GM19193 (cell line): ENCODE results near the gene NAGK.

Source experiments
- POLR2A ChIP-seq: IDR thresholded peaks from 4 replicates; pipeline ENCODE4 v1.6.1; 2011; ENCODE audit not compliant: insufficient read depth, insufficient read length; ENCODE audit errors: extremely low read depth

Gene NAGK

DNA sequence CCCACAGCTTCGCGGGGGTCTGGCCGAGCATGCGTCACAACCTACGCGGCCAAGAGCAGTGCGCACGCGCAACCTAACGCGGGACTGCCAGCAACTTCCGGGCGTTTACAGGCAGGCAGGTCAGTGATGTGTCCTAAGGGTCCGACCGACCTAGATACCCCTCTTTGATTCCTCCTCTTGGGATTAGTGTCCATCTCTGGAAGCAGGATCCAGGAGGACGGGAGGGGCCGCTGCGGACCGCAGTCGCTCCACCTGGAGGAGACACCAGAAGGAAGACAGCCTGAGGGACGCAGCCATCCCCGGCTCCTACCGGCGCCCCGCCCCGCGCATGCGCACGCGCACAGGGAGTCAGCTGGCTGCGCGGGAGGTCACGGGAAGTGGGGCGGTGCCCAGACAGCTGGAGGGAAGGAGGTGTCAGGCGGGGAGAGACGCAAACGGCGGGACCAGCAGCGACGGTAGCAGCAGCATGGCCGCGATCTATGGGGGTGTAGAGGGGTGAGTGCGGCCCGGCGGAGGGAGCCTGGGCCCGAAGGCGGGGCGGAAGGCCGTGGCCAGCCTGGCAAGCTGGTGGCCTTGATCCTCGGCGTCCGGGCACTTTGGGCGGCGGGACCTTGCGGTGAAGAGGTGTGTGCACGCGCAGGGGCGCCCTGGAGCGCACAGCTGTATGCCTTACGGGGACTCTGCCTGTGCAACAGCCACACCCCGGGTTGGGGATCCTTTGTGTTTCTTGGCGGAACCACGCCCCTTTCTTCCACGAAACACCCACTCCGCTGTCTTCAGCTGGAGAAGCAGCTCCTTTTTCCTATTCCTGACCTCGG lies at the start of gene NAGK:
Gene NAGK (plus strand): TSS at position 431 of the 818 bp plus-strand sequence. CDS start 36 bp downstream, at position 467.
- peak; percentile 99 for TF ChIP-seq POLR2A

DNA sequence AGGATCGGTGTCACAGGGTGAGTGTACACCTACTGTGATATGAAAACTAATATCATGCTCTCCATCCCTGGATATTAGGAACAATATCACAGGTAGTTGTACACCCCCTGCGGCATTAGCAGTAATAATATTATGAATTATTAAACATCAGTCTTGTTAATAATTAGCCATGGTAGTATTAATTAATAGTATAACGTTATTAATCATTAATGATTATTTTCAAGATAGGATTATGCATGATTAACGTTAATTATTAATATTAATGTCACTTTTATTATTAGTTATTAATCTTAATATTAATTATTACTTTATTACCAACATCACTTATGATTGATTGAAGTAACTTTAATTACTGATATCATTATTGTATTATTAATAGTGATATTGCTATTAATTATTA lies 26.2 kb upstream of the NAGK start:
- no peak for TF ChIP-seq POLR2A

DNA sequence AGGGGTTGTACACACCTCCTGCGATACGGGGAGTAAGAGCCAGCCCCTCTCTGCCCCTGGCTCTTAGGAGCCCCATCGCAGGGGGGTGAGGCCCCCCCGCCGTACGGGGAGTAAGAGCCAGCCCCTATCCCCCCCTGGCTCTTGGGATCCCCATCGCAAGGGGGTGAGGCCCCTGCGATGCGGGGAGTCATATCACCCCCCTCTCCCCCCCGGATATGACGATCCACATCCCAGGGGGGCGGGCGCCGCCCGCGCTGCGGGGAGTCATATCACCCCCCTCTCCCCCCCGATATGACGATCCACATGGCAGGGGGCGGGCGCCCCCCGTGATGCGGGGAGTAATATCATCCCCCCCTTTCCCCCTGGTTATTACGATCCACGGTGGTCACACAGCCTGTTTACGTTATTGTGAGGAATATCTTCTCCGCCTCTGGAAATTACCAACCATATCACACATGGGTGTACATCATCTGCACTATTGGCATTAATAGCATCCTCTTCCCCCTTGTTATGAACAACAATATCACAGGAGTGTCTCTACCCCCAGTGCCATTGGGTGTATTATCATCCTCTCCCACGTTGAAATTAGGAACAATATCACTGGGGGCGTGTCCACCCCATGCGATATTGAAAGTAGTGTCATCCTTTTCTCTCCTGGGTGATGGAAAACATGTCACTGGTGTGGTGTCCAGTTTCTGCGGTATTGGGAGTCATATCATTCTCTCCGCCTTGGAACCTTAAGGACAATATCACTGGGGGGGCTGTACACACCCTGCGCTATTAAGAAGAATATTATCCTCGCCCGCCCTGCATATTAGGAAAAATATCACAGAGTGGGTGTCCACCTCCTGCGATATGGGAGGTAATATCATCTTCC lies 24.7 kb upstream of the NAGK start:
- TF ChIP-seq POLR2A, result no peak

DNA sequence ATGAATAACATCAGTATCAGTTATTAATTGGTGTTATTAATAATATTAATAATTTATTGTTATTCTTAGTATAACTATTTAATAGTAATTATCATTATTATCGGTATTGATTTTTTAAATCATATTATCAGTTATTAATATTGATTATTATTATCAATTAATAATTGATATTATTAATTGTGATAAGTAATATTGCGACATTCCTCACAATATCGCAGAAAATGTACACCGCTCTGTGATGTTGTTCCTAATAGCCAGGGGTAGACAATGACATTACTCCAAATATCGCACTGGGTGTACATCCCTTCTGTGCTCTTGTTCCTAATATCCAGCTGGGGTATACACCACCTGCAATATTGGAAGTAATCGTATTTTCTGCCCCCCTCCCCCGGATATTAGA lies 23.3 kb upstream of the NAGK start:
- no peak for TF ChIP-seq POLR2A

DNA sequence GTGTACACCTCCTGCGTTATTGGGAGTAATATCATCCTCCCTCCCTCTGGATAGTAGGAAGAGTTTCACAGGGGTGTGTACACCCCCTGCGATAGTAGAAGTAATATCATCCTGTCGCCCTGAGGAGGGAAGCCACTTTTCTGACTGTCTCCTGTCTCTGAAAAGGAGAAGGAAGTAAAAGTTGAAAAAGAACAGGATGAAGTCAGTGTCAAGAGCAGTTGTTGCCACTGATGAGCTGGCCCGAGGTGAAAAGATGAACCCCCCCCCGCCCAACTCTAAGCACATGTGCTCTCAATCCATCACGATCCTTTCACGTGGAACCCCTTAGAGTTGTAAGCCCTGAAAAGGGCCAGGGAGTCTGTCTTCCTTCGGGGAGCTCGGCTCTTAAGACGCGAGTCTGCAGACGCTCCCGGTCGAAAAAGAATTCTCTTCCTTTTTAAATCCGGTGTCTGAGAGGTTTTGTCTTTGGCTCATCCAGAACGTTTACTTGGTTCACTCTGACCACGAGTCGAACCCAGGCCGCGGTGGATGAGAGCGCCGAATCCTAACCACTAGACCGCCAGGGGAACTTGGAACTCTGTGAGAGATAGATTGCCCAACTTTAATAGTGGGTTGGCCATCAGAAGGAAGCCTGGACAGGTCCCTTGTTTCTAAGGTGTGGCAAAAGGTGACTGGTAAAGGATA lies 22.4 kb upstream of the NAGK start:
- no peak for TF ChIP-seq POLR2A

DNA sequence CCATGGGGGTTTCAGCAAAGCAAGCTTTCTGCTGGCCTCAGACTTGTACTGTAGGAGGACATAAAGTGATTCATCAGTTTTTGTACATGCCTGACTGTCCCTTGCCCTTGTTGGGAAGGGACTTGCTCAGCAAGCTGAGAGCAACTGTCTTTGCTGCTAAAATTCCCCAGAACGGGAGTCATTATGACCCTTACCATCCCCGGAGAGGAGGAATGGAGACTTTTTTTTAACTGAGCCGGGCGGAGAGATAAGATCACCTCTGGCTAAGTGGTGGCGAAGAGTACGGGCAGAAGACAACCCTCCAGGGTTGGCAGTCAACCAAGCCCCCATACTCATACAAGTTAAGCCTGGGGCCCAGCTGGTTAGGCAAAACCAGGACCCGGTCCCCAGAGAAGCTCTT lies 20.4 kb upstream of the NAGK start:
- TF ChIP-seq POLR2A, result no peak

DNA sequence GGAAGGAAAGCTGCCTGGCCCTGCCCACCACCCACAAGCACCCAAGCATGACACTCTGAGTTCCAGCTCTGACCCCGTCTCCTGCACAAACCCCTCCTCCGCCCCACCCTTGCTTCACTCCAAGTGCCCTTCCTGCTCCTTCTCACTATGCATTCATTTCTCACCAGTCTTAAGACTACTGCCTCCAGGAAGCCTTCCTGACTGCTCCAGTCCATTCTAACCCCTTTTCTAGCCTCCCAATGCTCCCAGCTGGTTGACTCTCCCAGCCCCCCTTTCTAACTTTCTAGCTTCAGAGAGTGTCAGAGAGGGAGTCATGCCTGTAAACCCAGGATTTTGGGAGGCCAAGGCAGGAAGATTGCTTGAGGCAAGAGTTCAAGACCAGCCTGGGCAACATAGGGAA lies 8.2 kb upstream of the NAGK start:
- TF ChIP-seq POLR2A, result no peak

DNA sequence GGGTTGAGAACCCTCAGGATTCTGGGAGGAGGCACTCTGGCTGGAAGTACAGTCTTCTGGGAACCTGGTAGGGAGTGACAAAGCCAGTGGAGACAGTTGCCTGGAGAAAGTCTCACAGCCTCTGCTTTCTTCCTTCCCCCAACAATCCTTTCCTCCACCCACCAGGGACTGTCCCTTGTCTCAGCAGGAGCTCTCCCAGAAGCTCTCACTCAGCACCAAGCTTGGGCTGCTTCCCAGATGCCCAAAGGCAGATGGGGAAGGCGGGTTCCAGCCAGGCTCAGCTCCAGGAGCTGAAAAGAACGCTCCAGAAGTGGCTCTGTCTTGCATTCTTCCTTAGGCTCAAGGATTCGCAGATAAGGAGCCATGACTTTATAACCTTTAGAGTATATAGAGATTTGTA lies 7.6 kb upstream of the NAGK start:
- no peak for TF ChIP-seq POLR2A

DNA sequence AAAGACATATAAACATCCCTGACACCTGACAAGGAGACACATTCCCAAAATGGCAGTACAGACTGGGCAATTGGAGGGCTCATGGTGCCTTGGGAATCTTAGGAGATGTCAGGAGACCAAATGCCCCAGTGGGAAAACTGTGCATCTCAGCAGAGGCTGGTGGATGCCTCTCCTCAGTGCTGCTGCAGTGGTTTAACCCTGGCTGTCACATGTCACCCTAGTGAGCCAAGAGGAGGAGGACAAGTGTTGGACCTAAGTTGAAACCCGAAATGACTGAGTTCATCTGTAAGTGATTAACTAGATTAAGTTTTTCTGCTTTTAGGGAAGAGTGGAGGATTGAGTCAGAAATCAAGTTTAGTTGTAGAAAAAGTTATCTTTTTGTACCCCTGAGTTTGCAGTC lies 5.2 kb upstream of the NAGK start:
- TF ChIP-seq POLR2A, result peak; percentile 33

DNA sequence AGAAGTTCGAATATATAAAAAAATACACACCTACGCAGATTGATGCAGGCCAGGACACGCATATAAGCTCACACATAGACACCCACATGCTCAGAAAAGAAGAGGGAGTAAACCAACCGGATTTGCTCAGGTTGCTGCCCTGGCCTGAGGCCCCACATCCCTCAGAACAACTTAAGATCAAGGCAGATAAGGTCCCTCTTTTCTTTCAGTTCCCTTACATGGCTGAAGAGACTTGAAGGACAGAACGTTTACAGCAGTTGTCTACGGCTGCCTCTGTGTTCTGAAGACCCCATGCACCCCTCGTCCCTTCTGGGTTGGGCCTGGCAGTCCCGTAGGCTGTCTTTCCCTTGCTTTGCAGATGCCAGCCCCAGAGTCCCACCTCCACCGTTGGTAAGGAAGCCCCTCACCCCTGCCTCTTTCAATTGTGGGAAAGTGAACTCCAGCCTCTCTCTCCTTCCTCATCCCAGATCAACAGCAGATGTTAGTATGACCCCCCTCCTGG lies 4.3 kb upstream of the NAGK start:
- peak; percentile 50 for TF ChIP-seq POLR2A

DNA sequence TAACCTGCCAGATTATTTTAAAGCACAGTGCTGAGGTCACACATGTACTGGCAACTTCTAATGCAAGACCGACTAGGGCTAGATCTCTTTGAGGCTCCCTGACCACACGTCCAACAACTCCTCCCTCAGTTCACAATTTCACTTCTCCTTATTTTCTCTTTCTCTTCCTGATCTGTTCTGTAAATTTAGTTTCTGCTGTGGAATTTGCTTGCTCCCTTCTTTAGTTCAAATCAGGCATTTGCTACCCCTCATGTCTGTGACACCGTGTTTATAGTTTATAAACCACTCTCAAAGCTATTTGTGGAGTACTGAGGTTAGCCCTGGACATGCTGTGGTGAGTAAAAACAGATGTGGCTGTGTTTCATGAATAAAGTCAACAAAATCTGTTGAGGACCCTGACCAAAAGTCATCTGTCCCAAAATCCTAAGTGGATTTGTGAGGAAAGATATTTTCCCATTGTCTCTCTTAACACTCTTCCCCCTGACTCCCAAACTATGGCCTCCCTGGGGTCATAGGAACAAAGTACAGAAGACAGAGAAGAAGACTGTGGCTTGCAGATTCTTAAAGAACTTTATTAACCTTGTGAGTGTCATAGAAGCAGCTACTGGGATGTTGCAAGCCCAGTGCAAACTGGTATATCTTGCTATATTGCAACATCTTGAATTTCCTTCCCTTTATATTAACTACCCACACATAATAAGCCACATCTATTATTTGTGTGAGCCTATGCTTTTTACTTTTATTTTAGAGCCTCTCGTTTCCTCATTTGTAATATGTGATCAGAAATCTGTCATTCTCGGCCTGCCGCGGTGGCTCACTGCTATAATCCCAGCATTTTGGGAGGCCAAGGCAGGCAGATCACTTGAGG lies 3.5 kb upstream of the NAGK start:
- no peak for TF ChIP-seq POLR2A

DNA sequence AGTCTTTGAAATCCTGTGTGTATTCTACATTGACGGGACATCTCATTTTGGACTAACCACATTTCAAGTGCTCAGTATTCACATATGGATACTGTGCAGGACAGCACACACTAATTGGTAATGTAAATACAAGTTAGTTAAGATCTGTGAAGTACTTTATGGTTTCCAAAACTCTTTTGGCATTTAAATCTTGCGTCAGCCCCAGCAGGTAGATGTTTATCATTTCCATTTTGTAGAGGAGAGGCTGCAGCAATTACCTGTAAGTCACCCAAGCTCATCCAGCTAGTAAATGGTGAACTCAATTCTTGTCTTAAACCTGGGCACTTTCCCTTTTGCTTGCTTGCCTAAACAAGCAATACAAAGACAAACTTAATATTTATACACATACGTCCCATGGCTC lies 1.6 kb upstream of the NAGK start:
- TF ChIP-seq POLR2A, result no peak

DNA sequence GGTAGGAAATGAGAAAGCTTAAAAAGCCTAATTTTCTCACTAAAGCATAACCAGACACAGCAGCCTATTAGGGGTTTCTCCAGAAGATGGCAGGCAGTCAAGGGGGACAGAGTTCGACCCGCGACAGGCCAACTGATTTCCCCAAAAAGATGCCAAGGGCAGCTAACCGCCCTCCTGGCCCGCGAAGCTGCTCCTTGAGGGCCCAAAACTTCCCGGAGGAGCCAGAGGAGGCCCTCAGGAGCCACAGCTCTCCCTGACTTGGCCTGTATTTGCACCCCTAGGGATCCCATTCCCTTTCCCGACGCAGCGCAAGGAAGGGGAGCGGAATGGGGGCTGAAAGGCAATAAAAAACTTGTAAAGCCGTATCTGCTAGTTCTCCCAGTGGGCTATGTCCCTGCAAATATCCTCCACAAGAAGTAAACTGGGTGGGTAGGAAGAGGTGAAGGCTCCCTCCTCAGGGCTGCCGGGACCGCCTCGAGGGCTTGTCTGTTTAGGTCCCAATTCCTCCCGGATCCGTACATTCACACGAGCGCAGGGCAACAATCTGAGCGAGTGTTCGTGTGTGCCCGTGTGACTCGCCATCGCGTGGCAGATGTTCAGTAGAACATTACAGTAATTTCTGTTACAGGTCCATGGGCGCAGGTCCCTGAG lies 756 bp upstream of the NAGK start:
- TF ChIP-seq POLR2A, result no peak

DNA sequence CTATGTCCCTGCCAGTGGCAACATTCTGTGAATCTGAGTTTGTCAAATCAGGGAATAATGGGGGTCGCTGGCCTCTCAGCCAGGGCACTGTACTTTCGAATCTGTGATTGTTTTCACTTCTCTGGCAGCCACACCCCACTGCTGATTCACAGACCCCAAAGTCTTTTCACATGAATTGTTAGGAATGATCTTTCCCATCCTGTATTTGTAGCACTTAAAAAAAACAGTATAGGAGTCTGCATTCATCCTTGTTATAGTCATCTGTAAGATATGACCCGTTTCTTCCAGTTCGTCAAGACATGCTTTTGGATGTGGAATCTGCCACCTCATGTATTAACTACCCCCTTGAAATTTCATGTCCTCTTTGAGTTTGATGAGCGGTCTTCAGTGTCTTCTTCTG lies 928 bp downstream of the NAGK start:
- no peak for TF ChIP-seq POLR2A

DNA sequence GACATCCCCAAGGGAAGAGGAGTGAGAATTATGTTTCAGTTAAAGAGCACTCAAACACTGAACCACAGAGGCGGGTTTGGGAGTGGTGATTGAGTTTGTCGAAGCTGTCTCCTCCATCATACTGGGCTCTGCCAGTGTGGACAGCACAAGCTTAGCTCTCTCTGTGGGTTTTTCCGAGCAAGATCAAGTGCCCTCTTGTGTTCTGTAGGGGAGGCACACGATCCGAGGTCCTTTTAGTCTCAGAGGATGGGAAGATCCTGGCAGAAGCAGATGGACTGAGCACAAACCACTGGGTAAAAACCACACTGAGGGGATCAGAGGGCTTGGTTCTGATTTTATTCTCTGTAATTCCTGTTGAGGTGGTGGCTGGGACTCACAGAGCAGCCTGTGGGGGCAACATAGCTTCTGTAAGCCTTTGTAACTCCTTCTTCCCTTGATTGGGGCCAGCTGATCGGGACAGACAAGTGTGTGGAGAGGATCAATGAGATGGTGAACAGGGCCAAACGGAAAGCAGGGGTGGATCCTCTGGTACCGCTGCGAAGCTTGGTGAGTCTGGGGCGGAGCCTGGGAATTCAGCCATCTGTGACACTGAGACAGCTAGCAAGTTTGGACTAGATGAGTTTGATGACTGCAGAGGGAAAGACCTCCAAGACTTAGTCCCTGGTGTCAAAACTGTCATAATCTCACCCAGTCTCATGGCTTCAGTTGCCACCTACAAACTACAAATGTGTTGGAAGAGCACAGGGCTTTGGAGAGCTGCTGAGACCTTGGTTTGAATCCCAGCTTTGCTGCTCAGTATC lies 2.0 kb downstream of the NAGK start:
- peak; percentile 47 for TF ChIP-seq POLR2A
